OCI-LY3 (cell line): Measurements from ENCODE around the gene ASTN1.

ENCODE experiments used
- H2AFZ ChIP-seq: fragments of 200-600, 300-600 bp; shearing (Covaris generic); 2 replicates; pipeline ENCODE4 v1.6.0; 2014; ENCODE audit warnings: antibody characterized with exemption, low read depth, low read length
- H3K27ac ChIP-seq: fragments of 200-600, 300-600 bp; sonication (generic); 2 replicates; pipeline ENCODE4 v1.5.1; 2014; ENCODE audit warnings: mild to moderate bottlenecking, low read length, moderate library complexity, mixed read lengths
- H3K27me3 ChIP-seq: fragments of 200-600, 300-600 bp; sonication (generic); 2 replicates; pipeline ENCODE4 v1.6.1; 2014; ENCODE audit warnings: low read depth, low read length, mixed read lengths
- H3K36me3 ChIP-seq: fragments of 200-600, 300-600 bp; sonication (generic); replicated peaks from 2 replicates; pipeline ENCODE3; 2014; ENCODE audit warnings: low read depth, low read length, mixed read lengths
- H3K4me1 ChIP-seq: fragments of 300-600, 200-600 bp; sonication (generic); 2 replicates; pipeline ENCODE4 v1.6.1; 2014; ENCODE audit warnings: low read length, mixed read lengths
- H3K4me2 ChIP-seq: fragments of 200-600, 300-600 bp; sonication (generic); 2 replicates; pipeline ENCODE4 v1.6.1; 2014; ENCODE audit warnings: low read length, mixed read lengths
- H3K4me3 ChIP-seq: fragments of 300-600, 200-600 bp; sonication (generic); 2 replicates; pipeline ENCODE4 v1.5.1; 2014; ENCODE audit warnings: antibody characterized with exemption, mild to moderate bottlenecking, low read length, moderate library complexity
- H3K79me2 ChIP-seq: fragments of 300-600, 200-600 bp; shearing (Covaris generic); 2 replicates; pipeline ENCODE4 v1.6.1; 2014; ENCODE audit warnings: mild to moderate bottlenecking, low read length, mixed read lengths
- H3K9ac ChIP-seq: fragments of 300-600, 200-600 bp; shearing (Covaris generic); 2 replicates; pipeline ENCODE4 v1.6.0; 2014; ENCODE audit warnings: mild to moderate bottlenecking, low read length, moderate library complexity
- H3K9me3 ChIP-seq: fragments of 200-600, 300-600 bp; shearing (Covaris generic); 2 replicates; pipeline ENCODE4 v1.6.1; 2014; ENCODE audit warnings: low read length, mixed read lengths; ENCODE audit not compliant: insufficient read depth
- H4K20me1 ChIP-seq: fragments of 200-600, 300-600 bp; sonication (generic); 2 replicates; pipeline ENCODE4 v1.6.1; 2016; ENCODE audit warnings: low read length, mixed read lengths; ENCODE audit not compliant: insufficient read depth
- EZH2phosphoT487 ChIP-seq: fragments of 200-600 bp; shearing (Covaris generic); IDR thresholded peaks from 2 replicates; pipeline ENCODE4 v1.6.1; 2018; ENCODE audit warnings: antibody characterized with exemption, mixed run types, low read depth
- TF ChIP-seq, protein P1 (sequence below): fragments of 200-600, 300-600 bp; sonication (generic); IDR thresholded peaks from 2 replicates; pipeline ENCODE4 v1.5.1; 2014; ENCODE audit warnings: antibody characterized with exemption, low read length, low read depth

ASTN1 gene

DNA sequence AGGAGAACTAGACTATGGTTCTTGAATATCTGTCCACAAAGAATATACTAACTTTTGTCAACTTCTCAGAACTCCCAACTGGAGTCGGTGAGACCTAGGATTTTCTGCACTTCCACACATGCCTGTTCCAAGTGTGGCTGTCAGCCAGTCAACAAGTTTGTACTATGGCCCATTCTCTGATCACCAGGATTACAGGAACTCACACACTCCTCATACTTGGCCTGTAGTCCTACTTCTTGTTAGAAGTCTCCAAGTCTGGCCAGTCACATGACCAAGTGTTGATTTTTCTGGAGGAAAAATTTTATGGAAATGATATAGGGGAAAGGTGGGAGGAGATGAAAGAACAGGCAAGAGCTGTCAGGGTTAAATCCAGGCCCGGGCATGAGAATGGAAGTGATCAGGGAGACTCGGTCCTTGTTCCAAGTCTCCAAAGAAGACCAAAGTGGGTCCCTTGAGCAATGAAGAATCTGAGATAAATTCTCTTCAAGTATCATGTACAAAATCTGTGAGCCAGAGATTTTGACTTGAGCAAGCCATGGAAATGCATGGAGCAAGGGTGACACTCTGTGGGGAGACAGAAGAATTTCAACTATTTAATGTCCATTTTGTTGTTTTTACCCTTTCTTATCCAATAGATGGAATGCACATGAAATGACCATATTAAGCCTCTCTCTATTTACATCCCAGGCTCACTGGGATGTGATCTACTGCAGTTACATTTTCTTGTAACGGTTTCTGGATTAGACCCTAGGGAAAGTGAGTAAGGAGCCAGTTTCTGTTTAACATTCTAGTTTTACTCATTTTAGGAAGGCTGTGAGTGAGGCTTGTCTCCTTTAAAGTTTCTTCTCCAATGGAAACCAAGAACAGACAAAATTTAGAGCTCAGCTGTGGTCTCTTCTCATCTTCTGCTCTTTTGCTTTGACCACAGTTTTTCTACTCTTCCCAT, 320.9 kb downstream of the ASTN1 start:
- H3K9me3 ChIP-seq = no peaks in the 10 kb centered on the region
- H3K27ac ChIP-seq = no peak overlapping the region
- no peak overlapping the region for H2AFZ ChIP-seq
- no peak overlapping the region for H3K9ac ChIP-seq
- no peaks in the 10 kb centered on the region for H3K79me2 ChIP-seq
- no peak overlapping the region for H3K4me3 ChIP-seq
- H3K36me3 ChIP-seq = no peaks in the 10 kb centered on the region
- TF ChIP-seq, protein P1, sequence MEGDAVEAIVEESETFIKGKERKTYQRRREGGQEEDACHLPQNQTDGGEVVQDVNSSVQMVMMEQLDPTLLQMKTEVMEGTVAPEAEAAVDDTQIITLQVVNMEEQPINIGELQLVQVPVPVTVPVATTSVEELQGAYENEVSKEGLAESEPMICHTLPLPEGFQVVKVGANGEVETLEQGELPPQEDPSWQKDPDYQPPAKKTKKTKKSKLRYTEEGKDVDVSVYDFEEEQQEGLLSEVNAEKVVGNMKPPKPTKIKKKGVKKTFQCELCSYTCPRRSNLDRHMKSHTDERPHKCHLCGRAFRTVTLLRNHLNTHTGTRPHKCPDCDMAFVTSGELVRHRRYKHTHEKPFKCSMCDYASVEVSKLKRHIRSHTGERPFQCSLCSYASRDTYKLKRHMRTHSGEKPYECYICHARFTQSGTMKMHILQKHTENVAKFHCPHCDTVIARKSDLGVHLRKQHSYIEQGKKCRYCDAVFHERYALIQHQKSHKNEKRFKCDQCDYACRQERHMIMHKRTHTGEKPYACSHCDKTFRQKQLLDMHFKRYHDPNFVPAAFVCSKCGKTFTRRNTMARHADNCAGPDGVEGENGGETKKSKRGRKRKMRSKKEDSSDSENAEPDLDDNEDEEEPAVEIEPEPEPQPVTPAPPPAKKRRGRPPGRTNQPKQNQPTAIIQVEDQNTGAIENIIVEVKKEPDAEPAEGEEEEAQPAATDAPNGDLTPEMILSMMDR = peak; percentile 65
- TF ChIP-seq EZH2phosphoT487 = no peak
- H4K20me1 ChIP-seq = no peaks in the 10 kb centered on the region
- no peak overlapping the region for H3K4me2 ChIP-seq
- H3K4me1 ChIP-seq = no peaks in the 10 kb centered on the region
- peaks cover 62% of the 10 kb centered on the region for H3K27me3 ChIP-seq

DNA sequence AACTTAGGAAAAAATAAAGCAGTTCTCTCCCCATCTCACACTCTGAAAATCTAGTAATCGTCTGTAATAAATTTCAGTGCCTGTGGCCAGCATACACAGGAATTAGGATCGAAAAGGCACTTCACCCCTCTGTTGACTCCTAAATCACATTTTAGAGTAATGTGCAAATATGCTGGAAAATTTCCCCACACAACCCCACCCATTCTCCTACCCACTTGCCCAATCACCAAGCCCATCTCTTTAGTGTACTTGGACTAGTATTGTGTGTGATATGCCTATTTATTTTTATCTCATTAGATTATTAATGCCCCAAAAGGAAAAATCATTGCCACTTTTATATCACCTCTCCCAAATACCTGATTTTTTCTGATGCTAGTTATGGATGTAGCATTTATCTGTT, 323.3 kb downstream of the ASTN1 start:
- H3K9ac ChIP-seq = no peak overlapping the region
- peaks cover 71% of the 10 kb centered on the region for H3K27me3 ChIP-seq
- no peaks in the 10 kb centered on the region for H3K36me3 ChIP-seq
- no peaks in the 10 kb centered on the region for H3K79me2 ChIP-seq
- no peaks in the 10 kb centered on the region for H4K20me1 ChIP-seq
- no peak overlapping the region for H3K27ac ChIP-seq
- no peak overlapping the region for H3K4me2 ChIP-seq
- no peaks in the 10 kb centered on the region for H3K9me3 ChIP-seq
- no peak overlapping the region for H3K4me3 ChIP-seq
- TF ChIP-seq EZH2phosphoT487 = no peak
- TF ChIP-seq, protein P1 = no peak
- H3K4me1 ChIP-seq = no peaks in the 10 kb centered on the region
- no peak overlapping the region for H2AFZ ChIP-seq

GRCh38 chr1:176839216-176839615, 325.3 kb downstream of the ASTN1 start:
- no peak for TF ChIP-seq EZH2phosphoT487
- TF ChIP-seq, protein P1 = no peak
- Histone ChIP-seq H4K20me1 (no peaks in the 10 kb centered on the region), H3K9ac (no peak overlapping the region)

DNA sequence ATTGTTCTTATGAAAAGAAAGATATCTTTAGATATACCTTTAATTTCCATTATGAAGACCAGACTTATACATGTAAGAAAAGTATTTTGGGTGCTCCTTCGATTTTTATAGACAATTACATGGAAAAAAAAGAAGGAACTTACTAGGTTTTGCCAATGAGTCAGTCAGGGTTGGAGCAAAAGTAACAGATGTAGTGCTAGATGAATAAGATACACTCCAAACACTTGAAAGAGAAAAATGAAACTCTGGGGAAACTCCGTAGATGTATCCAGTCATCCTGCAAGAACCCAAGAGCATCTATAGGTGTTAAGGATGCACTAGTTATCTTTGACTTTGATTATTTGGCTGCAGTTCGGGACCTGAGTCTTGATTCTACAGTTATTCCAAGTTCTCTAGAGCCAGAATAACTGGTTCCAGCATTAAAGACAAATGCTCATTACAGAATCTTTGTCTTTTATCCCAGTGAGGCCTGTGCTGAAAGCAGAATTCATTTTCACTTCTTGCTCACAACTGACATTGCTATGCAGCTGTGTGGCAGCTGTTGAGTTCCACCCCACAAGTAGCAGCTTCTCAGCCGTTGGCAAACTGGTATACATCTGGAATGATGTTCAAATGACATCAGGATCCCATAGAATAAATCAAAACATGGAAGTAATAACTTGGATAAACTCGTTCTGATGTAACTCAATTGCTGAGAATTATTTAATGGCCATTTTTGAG, 326.1 kb downstream of the ASTN1 start:
- no peak overlapping the region for H3K4me3 ChIP-seq
- no peaks in the 10 kb centered on the region for H3K36me3 ChIP-seq
- H4K20me1 ChIP-seq = no peaks in the 10 kb centered on the region
- peaks cover 66% of the 10 kb centered on the region for H3K27me3 ChIP-seq
- no peak overlapping the region for H3K4me2 ChIP-seq
- H3K9me3 ChIP-seq = no peaks in the 10 kb centered on the region
- H3K9ac ChIP-seq = no peak overlapping the region
- no peak overlapping the region for H2AFZ ChIP-seq
- no peak for TF ChIP-seq EZH2phosphoT487
- no peaks in the 10 kb centered on the region for H3K79me2 ChIP-seq
- no peaks in the 10 kb centered on the region for H3K4me1 ChIP-seq
- H3K27ac ChIP-seq = no peak overlapping the region

More at GRCh38 chr1:176839216-176839615, 325.3 kb downstream of the ASTN1 start:
- Histone ChIP-seq H3K4me1 (no peaks in the 10 kb centered on the region), H3K4me3 (no peak overlapping the region), H3K27me3 (peaks cover 66% of the 10 kb centered on the region), H3K27ac (no peak overlapping the region), H3K36me3 (no peaks in the 10 kb centered on the region), H3K4me2 (no peak overlapping the region), H3K9me3 (no peaks in the 10 kb centered on the region), H3K79me2 (no peaks in the 10 kb centered on the region), H2AFZ (no peak overlapping the region)
